Peyer's patch (tissue), 4 donors: ENCODE results near the gene SCNN1B.

Source experiments
- POLR2A ChIP-seq, 2 donors: fragments of 450-650 bp; IDR thresholded peaks; one replicate each; pipeline ENCODE4 v1.5.1; 2017; ENCODE audit warnings: antibody characterized with exemption in 2 of 2, mild to moderate bottlenecking in 2 of 2, moderate library complexity in 2 of 2
- TF ChIP-seq, protein P1 (sequence below), 6 experiments: fragments of 450-650 bp in 4 of 6; fragments of 200-600 bp in 2 of 6; sonication (generic) in 1 of 6; IDR thresholded peaks; one replicate each; pipeline ENCODE4 v1.5.1; 2017 to 2019; ENCODE audit warnings: antibody characterized with exemption in 6 of 6, mild to moderate bottlenecking in 3 of 6, moderate library complexity in 1 of 6

DNA sequence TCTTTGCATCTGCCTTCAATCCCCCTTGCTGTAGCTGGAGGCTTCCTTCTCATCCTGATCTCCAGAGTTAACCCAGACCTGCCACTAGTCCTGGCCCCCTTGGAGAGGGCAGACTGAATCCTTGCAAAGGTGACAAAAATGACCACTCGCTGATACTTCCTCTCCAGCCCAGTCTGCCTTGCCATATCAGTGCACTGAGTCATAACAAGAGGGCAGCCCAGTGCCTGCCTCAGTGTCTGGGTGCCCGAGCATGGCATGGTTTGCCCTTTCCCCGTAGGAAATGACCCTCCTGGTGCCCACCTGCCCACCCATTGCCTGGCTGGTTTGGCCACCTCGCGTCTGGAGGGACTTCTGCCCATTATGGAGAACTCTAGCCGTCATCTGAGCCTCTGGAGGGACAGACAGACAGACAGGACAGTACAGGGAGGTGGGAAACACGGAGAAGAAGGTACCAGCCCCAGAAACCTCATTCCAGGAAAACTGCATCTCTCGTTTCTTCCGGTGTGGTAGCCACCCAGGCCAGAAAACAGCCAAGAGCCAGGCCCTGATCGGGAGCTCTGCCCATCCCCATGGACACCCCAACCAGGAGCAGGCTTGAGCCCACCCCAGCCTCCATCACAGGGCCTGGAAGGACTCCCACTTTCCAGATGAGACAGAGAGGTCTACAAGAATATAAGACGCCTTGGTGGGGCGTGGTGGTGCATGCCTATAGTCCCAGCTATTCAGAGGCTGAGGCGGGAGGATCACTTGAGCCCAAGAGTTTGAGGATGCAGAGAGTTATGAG is 71.5 kb downstream of the SCNN1B start:
- TF ChIP-seq, protein P1, sequence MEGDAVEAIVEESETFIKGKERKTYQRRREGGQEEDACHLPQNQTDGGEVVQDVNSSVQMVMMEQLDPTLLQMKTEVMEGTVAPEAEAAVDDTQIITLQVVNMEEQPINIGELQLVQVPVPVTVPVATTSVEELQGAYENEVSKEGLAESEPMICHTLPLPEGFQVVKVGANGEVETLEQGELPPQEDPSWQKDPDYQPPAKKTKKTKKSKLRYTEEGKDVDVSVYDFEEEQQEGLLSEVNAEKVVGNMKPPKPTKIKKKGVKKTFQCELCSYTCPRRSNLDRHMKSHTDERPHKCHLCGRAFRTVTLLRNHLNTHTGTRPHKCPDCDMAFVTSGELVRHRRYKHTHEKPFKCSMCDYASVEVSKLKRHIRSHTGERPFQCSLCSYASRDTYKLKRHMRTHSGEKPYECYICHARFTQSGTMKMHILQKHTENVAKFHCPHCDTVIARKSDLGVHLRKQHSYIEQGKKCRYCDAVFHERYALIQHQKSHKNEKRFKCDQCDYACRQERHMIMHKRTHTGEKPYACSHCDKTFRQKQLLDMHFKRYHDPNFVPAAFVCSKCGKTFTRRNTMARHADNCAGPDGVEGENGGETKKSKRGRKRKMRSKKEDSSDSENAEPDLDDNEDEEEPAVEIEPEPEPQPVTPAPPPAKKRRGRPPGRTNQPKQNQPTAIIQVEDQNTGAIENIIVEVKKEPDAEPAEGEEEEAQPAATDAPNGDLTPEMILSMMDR (IDR thresholded peaks at IDR 0.05), result no peak
- TF ChIP-seq POLR2A (IDR thresholded peaks at IDR 0.05), result no peak
